B cell (primary cell): ENCODE measurements around the gene LRIG1. TPM values are rescaled to one million over a fixed set of nuclear protein-coding genes. Genes with fewer than 3 reads are reported as not detected.

Experiments used
- ATAC-seq: fragments of 200-7000 bp; cut with Tn5 transposase; one replicate; pipeline ENCODE4 v1.10.0; 2021; ENCODE audit warnings: low read depth, mild to moderate bottlenecking, moderate number of reproducible peaks, moderate library complexity
- CTCF ChIA-PET: fragments of 350-600 bp; sonication (Branson Sonifier 250); formaldehyde crosslinking; loops from one replicate; lab custom pipeline; 2021; ENCODE audit warnings: antibody characterized with exemption, inconsistent platforms; lab: Charles Lee
- POLR2A ChIA-PET: fragments of 350-600 bp; sonication (Branson Sonifier 250); formaldehyde crosslinking; loops from one replicate; lab custom pipeline; 2021; ENCODE audit warnings: antibody characterized with exemption; lab: Charles Lee
- DNase-seq: peaks from one replicate; pipeline ENCODE4 v3.0.0; 2013
- H2AFZ ChIP-seq: 2 replicates; pipeline ENCODE4 v1.6.1; 2012; ENCODE audit warnings: mild to moderate bottlenecking, low read depth, low read length; ENCODE audit not compliant: insufficient read depth, poor library complexity, severe bottlenecking
- H3K27ac ChIP-seq, 2 donors: 1 replicate in 1 of 2; 2 replicates in 1 of 2; pipeline ENCODE4 v1.5.1; 2012 to 2013; ENCODE audit warnings: low read length in 2 of 2, mild to moderate bottlenecking in 2 of 2, moderate library complexity in 1 of 2
- H3K27me3 ChIP-seq, 4 experiments: fragments of 200-600 bp in 1 of 4; sonication (generic) in 1 of 4; replicated peaks in 1 of 4; 1 replicate in 2 of 4; 2 replicates in 2 of 4; pipeline versions ENCODE4 v1.6.1 to v1.7.0; 2013 to 2016; ENCODE audit warnings: low read length in 3 of 4, mild to moderate bottlenecking in 2 of 4, mixed read lengths in 1 of 4, moderate library complexity in 1 of 4; ENCODE audit not compliant: insufficient read depth in 4 of 4, control insufficient read depth in 3 of 4; ENCODE audit errors: control extremely low read depth in 1 of 4
- H3K36me3 ChIP-seq, 2 experiments: replicated peaks in 1 of 2; 1 replicate in 1 of 2; 2 replicates in 1 of 2; pipeline versions ENCODE4 v1.6.1 to v1.7.1; 2013; ENCODE audit warnings: low read length in 1 of 2; ENCODE audit not compliant: insufficient read depth in 2 of 2, control insufficient read depth in 1 of 2; ENCODE audit errors: control extremely low read depth in 1 of 2, extremely low read depth in 1 of 2
- H3K4me1 ChIP-seq, 2 donors: fragments of 200-600 bp in 1 of 2; sonication (generic) in 1 of 2; 1 replicate in 1 of 2; 2 replicates in 1 of 2; pipeline versions ENCODE4 v1.5.1 to v1.6.1; 2013 to 2017; ENCODE audit warnings: low read length in 2 of 2; ENCODE audit not compliant: control insufficient read depth in 2 of 2, insufficient read depth in 2 of 2
- H3K4me2 ChIP-seq: replicated peaks from 2 replicates; pipeline ENCODE3; 2012; ENCODE audit warnings: mild to moderate bottlenecking, low read depth, low read length; ENCODE audit not compliant: poor library complexity, severe bottlenecking
- H3K4me3 ChIP-seq, 5 experiments: fragments of 200-600 bp in 1 of 5; sonication (generic) in 1 of 5; 1 replicate in 3 of 5; 2 replicates in 2 of 5; pipeline versions ENCODE4 v1.5.1 to v1.7.0; 2011 to 2016; ENCODE audit warnings: low read length in 4 of 5, mild to moderate bottlenecking in 4 of 5, low read depth in 2 of 5, control low read depth in 1 of 5, moderate library complexity in 1 of 5; ENCODE audit not compliant: insufficient read depth in 1 of 5; ENCODE audit errors: control extremely low read depth in 1 of 5, extremely low read depth in 1 of 5
- H3K79me2 ChIP-seq: fragments of 200-600 bp; sonication (generic); one replicate; pipeline ENCODE4 v1.6.0; 2016; ENCODE audit warnings: low read length; ENCODE audit not compliant: control insufficient read depth, insufficient read depth
- H3K9ac ChIP-seq: fragments of 200-600 bp; sonication (generic); 2 replicates; pipeline ENCODE4 v1.6.1; 2017; ENCODE audit warnings: mild to moderate bottlenecking, low read length, moderate library complexity
- H3K9me3 ChIP-seq, 3 donors: one replicate each; pipeline versions ENCODE4 v1.6.1 to v1.7.1; 2013; ENCODE audit warnings: low read length in 2 of 3; ENCODE audit not compliant: control insufficient read depth in 2 of 3, insufficient read depth in 1 of 3; ENCODE audit errors: control extremely low read depth in 1 of 3
- H4K20me1 ChIP-seq: 2 replicates; pipeline ENCODE4 v1.6.0; 2012; ENCODE audit warnings: mild to moderate bottlenecking, low read length; ENCODE audit not compliant: insufficient read depth, control insufficient read depth, poor library complexity, severe bottlenecking
- H3K27ac Mint-ChIP-seq: one replicate; pipeline ENCODE4 v1.8.0; 2021; ENCODE audit warnings: mixed read lengths
- H3K27me3 Mint-ChIP-seq: one replicate; pipeline ENCODE4 v1.8.0; 2021; ENCODE audit warnings: mixed read lengths
- H3K4me1 Mint-ChIP-seq: one replicate; pipeline ENCODE4 v1.8.0; 2021; ENCODE audit warnings: mixed read lengths
- H3K4me3 Mint-ChIP-seq: one replicate; pipeline ENCODE4 v1.8.0; 2021; ENCODE audit warnings: mixed read lengths
- H3K9me3 Mint-ChIP-seq: one replicate; pipeline ENCODE4 v1.8.0; 2022; ENCODE audit warnings: mixed read lengths; ENCODE audit not compliant: insufficient read depth
- CTCF ChIP-seq: fragments of 200-600 bp; IDR thresholded peaks from one replicate; pipeline ENCODE4 v1.8.0; 2022; ENCODE audit warnings: antibody characterized with exemption, mild to moderate bottlenecking
- EZH2 ChIP-seq: IDR thresholded peaks from 2 replicates; pipeline ENCODE4 v1.6.1; 2012; ENCODE audit warnings: borderline replicate concordance, low read depth, mild to moderate bottlenecking, moderate library complexity, low read length; ENCODE audit not compliant: insufficient read depth, poor library complexity, severe bottlenecking
- WGBS: methylation state at CpG from one replicate; pipeline ENCODE4 v1.1.5; 2013; ENCODE audit warnings: missing lambda C conversion rate; ENCODE audit not compliant: insufficient coverage; 5-methylcytosine and 5-hydroxymethylcytosine counted together
- intact Hi-C: fragments of 100-400 bp; cut with micrococcal nuclease; formaldehyde crosslinking; loops from one replicate; pipeline ENCODE4 v1.10.0; 2022
- polyA plus RNA-seq: library from polyadenylated mRNA; depleted of rRNA; stranded (reverse); fragments of >200 nt; gene quantifications from 2 replicates; pipeline ENCODE4 v1.2.3, GENCODE V29; 2012
- total RNA-seq, 2 donors: library from RNA; stranded (reverse); fragments of 120-200 nt in 1 of 2; gene quantifications; 1 replicate in 1 of 2; 2 replicates in 1 of 2; pipeline versions ENCODE4 v1.2.3 to v1.2.4, GENCODE V29; 2013 to 2022

Gene LRIG1
- total and polyA plus RNA-seq, 2 donors (not counting 1 experiment from before 2014, with no cell fraction given), result 9.2 to 12.4 TPM

DNA sequence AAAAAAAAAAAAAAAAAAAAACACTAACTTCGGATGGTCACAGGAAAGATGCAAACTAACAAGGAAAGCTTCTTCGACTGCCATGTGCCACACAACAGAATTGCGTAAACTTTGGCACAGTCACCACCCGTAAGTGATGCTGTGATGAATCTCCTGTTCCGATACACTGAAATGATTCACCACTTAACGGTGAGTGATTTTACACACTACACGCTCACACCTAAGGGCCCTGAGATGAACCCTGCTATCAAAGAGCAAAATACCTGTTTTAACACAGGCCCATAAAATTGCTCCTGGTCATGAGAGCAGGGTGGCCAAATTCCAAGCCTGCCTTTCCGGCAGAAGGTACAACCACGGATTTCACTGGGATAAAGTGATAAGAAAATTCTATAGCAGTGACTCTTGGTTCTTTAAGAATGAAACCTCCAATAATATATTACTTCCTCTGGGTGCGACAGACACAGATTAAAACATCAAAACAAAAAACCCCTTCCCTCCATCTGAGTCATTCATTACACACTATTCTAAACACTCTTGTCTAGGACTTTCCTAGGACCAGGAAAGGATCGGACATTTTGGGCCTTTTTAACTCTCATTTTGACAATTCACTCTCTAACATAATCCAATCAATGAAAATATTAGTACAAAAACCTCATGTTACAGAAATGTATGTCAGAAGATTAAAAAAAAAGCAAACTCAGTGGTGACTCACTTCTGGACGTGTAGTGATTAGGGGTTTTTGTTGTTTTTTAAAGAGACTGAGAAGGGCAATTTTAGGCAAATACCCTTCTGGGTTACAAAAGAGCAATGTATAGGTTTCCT, 28.3 kb downstream of the LRIG1 start:
- Mint-ChIP-seq H3K27ac (peak overlapping the region; percentile 79), H3K9me3 (no peaks in the 10 kb centered on the region), H3K27me3 (peaks cover 16% of the 10 kb centered on the region), H3K4me1 (peaks cover 40% of the 10 kb centered on the region), H3K4me3 (peak overlapping the region; percentile 72)
- no peaks in the 10 kb centered on the region for H3K36me3 ChIP-seq
- no peaks in the 10 kb centered on the region for H3K9me3 ChIP-seq
- DNase-seq (peak; percentile 56), ATAC-seq (peak; percentile 81)
- H3K4me1 ChIP-seq, result peaks cover 12 to 22% of the 10 kb centered on the region in 2 donors
- peaks cover 24% of the 10 kb centered on the region for H3K79me2 ChIP-seq
- CTCF ChIA-PET, result interaction anchor here (0.9 to 1.4 kb wide), 3 partner anchors 9 to 94 kb away, joined by 3 to 4 read pairs (median 4); no protein-coding TSS in a partner anchor
- H3K4me2 ChIP-seq, result peak overlapping the region; percentile 41
- H3K27me3 ChIP-seq, result peaks cover 0 to 11% (median 0%) of the 10 kb centered on the region in 4 experiments
- intact Hi-C loops, result loop anchor here (2.0 kb wide), 2 partner anchors 16 to 28 kb away; partner anchors contain the start of gene LRIG1
- H3K27ac ChIP-seq, result peak overlapping the region in 1 of 2 donors; percentile 44
- H2AFZ ChIP-seq, result peak overlapping the region; percentile 25
- POLR2A ChIA-PET, result interaction anchor here (0.6 to 1.3 kb wide), 3 partner anchors 11 to 1183 kb away, joined by 3 read pairs; partner anchors contain the start of gene LRIG1
- no peak overlapping the region for H3K9ac ChIP-seq
- TF ChIP-seq CTCF, result no peak
- no peak for TF ChIP-seq EZH2
- H3K4me3 ChIP-seq, result peak overlapping the region in 1 of 5 experiments; percentile 8
- H4K20me1 ChIP-seq, result no peaks in the 10 kb centered on the region
- 5% methylated on average over 4 of the region's 12 CpGs for WGBS
